MM.1S (cell line): ENCODE results near the gene PLA2R1.

Experiments
- CTCF ChIP-seq: fragments of 300-600 bp; sonication (generic); IDR thresholded peaks from 2 replicates; pipeline ENCODE4 v1.5.1; 2016; ENCODE audit warnings: antibody characterized with exemption, low read length, mixed read lengths
- EZH2 ChIP-seq: fragments of 300-600 bp; sonication (generic); optimal IDR thresholded peaks from 2 replicates; pipeline ENCODE3; 2017; ENCODE audit warnings: low read depth, mild to moderate bottlenecking, antibody characterized with exemption, low read length, mixed read lengths

- no peak for TF ChIP-seq CTCF
- no peak for TF ChIP-seq EZH2
Observed at GRCh38 chr2:160057356-160057755, 5.1 kb downstream of the PLA2R1 start.
